ENCODE measurements around the gene YPEL2. TPM values are rescaled to one million over a fixed set of nuclear protein-coding genes. Genes with fewer than 3 reads are reported as not detected.
"Not testable (repeated sequence)": the region's sequence is repeated elsewhere in the genome, so short reads cannot be mapped to it uniquely, and the experiment has no call there.

The YPEL2 gene
- total RNA-seq, 1 donor: 7.8 TPM

DNA sequence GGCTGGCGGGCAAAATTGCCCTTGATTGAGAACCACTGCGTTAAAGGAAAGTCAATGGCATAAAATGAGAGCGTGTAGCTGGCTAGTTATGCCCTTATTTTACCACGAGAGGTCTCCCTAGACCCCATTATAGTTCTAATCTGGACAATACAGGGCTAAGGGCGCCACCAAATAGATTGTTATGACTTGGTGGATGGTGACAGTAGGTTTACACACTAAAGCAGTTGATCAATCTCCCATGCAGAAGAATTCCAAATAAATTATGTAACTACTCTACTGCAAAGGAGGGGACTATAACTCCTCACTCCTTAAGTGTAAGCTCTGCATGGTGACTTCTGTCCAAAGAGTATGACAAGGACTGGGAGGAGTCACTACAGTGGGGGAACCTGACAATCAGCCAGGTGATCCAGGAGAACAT lies 20.4 kb upstream of the YPEL2 start:
- no peak overlapping the region for H3K4me3 ChIP-seq (ENCODE audit: low read depth, low read length)
- peak; percentile 62 for DNase-seq (ENCODE audit: low read depth)
- TF ChIP-seq CTCF (IDR thresholded peaks at IDR 0.05; ENCODE audit: insufficient read depth, low read depth, low read length): peak; percentile 80

DNA sequence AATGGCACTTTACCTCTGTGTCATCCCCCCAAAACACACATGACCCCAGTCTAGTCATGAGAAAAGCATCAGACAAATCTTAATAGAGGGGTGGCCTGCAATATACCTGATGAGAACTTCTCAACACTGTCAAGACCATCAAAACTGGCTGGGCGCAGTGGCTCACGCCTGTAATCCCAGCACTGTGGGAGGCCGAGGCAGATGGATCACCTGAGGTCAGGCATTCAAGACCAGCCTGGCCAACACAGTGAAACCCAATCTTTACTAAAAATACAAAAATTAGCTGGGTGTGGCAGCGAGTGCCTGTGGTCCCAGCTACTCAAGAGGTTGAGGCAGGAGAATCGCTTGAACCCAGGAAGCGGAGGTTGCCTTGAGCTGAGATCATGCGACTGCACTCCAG lies 19.9 kb upstream of the YPEL2 start:
- not testable (repeated sequence) for DNase-seq (ENCODE audit: low read depth)

DNA sequence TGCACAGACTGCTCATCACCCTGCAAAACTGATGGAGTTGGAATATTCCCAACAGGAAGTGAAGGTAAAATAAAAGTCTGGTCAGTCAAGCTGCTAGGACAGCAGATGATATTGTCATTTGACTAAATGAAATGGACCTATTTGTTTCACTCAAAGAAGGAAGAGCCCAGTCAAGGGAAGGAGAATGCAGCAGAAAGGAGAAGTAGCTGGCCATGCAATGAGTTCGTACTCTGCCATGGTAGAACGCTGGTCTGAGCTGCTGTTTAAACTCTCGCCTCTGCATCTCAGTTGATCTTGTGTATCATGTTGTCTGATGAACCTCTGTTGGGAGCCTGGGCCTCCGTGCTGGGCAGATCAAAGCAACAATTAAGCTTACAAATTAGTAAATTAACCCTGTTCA lies 15.6 kb upstream of the YPEL2 start:
- no peak for DNase-seq (ENCODE audit: low read depth)
- no peak overlapping the region for H3K4me3 ChIP-seq (ENCODE audit: low read depth, low read length)
- no peak for TF ChIP-seq CTCF (IDR thresholded peaks at IDR 0.05; ENCODE audit: insufficient read depth, low read depth, low read length)

More for the DNA sequence above, 19.9 kb upstream of the YPEL2 start:
- not testable (repeated sequence) for H3K4me3 ChIP-seq (ENCODE audit: low read depth, low read length)

DNA sequence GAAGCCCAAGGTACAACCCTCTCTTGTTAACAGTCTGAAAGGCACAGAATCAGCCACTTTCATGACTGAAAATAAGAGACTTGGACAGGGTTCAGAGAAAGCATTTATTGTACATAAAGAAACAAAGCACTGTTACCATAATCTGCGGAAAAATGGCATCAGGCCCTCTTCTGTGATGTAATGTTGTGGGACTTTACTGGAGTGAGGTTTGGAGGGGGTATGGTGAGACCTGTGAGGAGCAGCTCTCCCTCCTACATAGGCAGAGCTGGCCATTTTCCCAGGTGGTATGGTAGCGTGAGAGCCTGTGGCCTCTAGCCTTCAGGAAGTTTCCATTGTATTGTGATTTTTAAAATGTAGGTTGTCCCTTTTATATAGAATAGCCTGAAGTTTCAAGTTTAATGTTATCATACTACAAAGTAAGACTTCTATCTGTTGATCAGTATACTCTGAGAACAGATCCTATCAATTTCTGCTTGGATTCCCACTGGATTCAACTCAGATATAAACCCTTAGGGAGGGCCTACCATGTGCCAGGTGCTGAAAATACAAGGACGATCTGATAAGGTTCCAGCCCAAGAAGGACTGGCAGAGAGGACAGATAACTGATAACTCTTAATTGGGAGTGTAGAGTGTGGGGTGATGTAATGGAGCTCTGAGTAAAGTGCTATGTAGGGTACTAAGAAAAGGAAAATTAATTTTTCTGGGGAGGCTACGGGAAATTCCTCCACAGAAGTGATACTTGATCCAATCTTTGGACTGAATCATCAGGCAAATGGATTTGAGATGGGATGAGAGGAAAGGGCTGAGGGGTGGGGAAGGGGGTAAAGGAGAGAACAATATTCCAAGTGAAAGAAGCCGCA lies 4.1 kb upstream of the YPEL2 start:
- TF ChIP-seq CTCF (IDR thresholded peaks at IDR 0.05; ENCODE audit: insufficient read depth, low read depth, low read length): no peak
- no peak for DNase-seq (ENCODE audit: low read depth)
- no peak overlapping the region for H3K4me3 ChIP-seq (ENCODE audit: low read depth, low read length)

GRCh38 chr17:59327981-59328290 lies 3.5 kb upstream of the YPEL2 start:
- no peak for DNase-seq (ENCODE audit: low read depth)
- H3K4me3 ChIP-seq (ENCODE audit: low read depth, low read length): no peak overlapping the region
- no peak for TF ChIP-seq CTCF (IDR thresholded peaks at IDR 0.05; ENCODE audit: insufficient read depth, low read depth, low read length)

- no peak overlapping the region for H3K4me3 ChIP-seq (ENCODE audit: low read depth, low read length)
- no peak for TF ChIP-seq CTCF (IDR thresholded peaks at IDR 0.05; ENCODE audit: insufficient read depth, low read depth, low read length)
- DNase-seq (ENCODE audit: low read depth): no peak
Observed at GRCh38 chr17:59328601-59329000, 2.9 kb upstream of the YPEL2 start.

GRCh38 chr17:59329176-59330052 lies 2.0 kb upstream of the YPEL2 start:
- peak; percentile 94 for DNase-seq (ENCODE audit: low read depth)
- H3K4me3 ChIP-seq (ENCODE audit: low read depth, low read length): no peak overlapping the region
- peak; percentile 98 for TF ChIP-seq CTCF (IDR thresholded peaks at IDR 0.05; ENCODE audit: insufficient read depth, low read depth, low read length)

Data from fibroblast of villous mesenchyme (primary cell).